ENCODE results near the gene LRRC52. TPM values are rescaled to one million over a fixed set of nuclear protein-coding genes. Genes with fewer than 3 reads are reported as not detected.

LRRC52 gene
- total and polyA plus RNA-seq, 9 of the 15 experiments (the other 6 are each of a cell fraction or from before 2014, with no cell fraction given), result not detected

- TF ChIP-seq TBL1XR1 (IDR thresholded peaks at IDR 0.05; ENCODE audit: low read length in 2 of 2), result no peak
- TF ChIP-seq PRDM10 (IDR thresholded peaks at IDR 0.05; ENCODE audit: partially characterized antibody), result peak; percentile 98
- TF ChIP-seq, protein P1, sequence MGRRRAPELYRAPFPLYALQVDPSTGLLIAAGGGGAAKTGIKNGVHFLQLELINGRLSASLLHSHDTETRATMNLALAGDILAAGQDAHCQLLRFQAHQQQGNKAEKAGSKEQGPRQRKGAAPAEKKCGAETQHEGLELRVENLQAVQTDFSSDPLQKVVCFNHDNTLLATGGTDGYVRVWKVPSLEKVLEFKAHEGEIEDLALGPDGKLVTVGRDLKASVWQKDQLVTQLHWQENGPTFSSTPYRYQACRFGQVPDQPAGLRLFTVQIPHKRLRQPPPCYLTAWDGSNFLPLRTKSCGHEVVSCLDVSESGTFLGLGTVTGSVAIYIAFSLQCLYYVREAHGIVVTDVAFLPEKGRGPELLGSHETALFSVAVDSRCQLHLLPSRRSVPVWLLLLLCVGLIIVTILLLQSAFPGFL (CRISPR knock-in tag; IDR thresholded peaks at IDR 0.05), result peak; percentile 81; the same call in 1 of the 2 replicates
- no peak; the same call in 1 of the 2 replicates for TF ChIP-seq NCOA1 (IDR thresholded peaks at IDR 0.05; ENCODE audit: low read depth)
- TF ChIP-seq TCF7 (IDR thresholded peaks at IDR 0.05; ENCODE audit: borderline replicate concordance), result no peak
- TF ChIP-seq TARDBP (IDR thresholded peaks at IDR 0.05), result peak; percentile 13; the same call in 1 of the 2 replicates
- 0 out of 2 replicates have a peak, but pooled peaks have one; percentile 51 for TF ChIP-seq ZNF668 (CRISPR knock-in tag; IDR thresholded peaks at IDR 0.05)
- peak; percentile 49; the same call in 1 of the 2 replicates for TF ChIP-seq PHF8 (IDR thresholded peaks at IDR 0.05; ENCODE audit: borderline replicate concordance, low read length)
- no peak for TF ChIP-seq ELF2 (CRISPR knock-in tag; IDR thresholded peaks at IDR 0.05)
- no peak for TF ChIP-seq KLF1 (tag; IDR thresholded peaks at IDR 0.05)
- TF ChIP-seq FOS (IDR thresholded peaks at IDR 0.05; ENCODE audit: extremely low read depth, insufficient read length), result peak; percentile 83
- TF ChIP-seq KHSRP (IDR thresholded peaks at IDR 0.05), result no peak
- 0 out of 6 replicates have a peak, but pooled peaks of 1 of the 3 experiments have one; percentile 1 for TF ChIP-seq CTCF (IDR thresholded peaks at IDR 0.05 in 2 of 3, conservative IDR thresholded peaks at IDR 0.05 in 1 of 3; ENCODE audit: insufficient read depth in 2 of 3, low read depth in 1 of 3, low read length in 3 of 3)
- TF ChIP-seq RAD51 (IDR thresholded peaks at IDR 0.05; ENCODE audit: borderline replicate concordance, low read depth), result no peak
- no peak; the same call in 1 of the 2 replicates for TF ChIP-seq ATF6 (CRISPR knock-in tag; IDR thresholded peaks at IDR 0.05)
- no peak for TF ChIP-seq FOXJ2 (tag; IDR thresholded peaks at IDR 0.05)
- TF ChIP-seq FOXM1 (IDR thresholded peaks at IDR 0.05; ENCODE audit: low read depth), result 0 out of 2 replicates have a peak, but pooled peaks have one; percentile 30
- TF ChIP-seq FOXM1 (CRISPR knock-in tag; IDR thresholded peaks at IDR 0.05; ENCODE audit: low read depth), result no peak
- 0 out of 2 replicates have a peak, but pooled peaks have one; percentile 41 for TF ChIP-seq KAT7 (CRISPR knock-in tag; IDR thresholded peaks at IDR 0.05; ENCODE audit: borderline replicate concordance)
Measured at GRCh38 chr1:165597883-165598675, 54.3 kb downstream of the LRRC52 start (continued).
